CD1c-positive myeloid dendritic cell (primary cell): ENCODE results near the gene TMEM207.

Source experiments
- DNase-seq: peaks from one replicate; pipeline ENCODE4 v3.0.0-alpha.2; 2016; ENCODE audit errors: extremely low spot score

The TMEM207 gene

DNA sequence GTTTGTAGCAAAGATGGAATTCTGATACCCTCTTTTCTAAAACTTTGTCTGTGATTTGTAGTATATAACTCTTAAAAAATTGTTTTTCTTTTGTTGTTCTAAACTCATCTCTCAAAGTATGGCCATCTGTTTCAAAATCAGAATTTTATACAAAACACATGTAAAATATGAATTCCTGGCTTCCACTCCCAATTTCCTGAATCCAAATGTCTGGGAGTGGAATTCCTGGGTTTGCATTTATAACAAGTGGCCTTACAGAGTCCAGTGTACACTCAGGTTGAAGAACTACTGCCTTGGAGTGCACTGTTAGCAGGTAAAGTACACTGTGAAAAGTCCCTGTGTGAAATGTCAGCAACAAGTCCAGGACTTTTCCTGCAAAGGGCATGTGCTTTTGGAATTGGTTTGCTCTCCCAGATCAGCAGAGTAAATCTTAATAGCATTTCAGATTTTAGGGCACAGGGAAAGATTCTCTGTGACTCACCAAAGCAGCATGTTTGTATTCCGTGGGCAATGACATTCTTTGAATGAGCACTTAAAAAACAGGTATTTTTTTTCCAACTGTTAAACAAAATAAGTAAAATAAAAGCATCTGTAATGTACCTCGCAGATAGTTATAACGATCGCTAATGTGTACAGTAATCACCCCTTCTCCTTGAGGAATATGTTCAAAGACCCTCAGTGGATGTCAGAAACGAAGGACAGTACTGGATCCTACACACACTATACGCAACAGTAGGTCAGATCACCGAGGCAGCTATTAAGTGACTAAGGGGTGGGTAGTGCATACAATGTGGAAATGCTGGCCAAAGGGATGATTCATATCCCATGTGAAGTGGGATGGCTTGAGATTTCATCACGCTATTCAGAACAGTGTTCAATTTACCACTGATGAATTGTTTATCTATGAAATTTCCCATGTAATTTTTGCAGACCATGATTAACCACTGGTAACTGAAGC is 63.7 kb downstream of the TMEM207 start:
- peak; percentile 41 for DNase-seq

DNA sequence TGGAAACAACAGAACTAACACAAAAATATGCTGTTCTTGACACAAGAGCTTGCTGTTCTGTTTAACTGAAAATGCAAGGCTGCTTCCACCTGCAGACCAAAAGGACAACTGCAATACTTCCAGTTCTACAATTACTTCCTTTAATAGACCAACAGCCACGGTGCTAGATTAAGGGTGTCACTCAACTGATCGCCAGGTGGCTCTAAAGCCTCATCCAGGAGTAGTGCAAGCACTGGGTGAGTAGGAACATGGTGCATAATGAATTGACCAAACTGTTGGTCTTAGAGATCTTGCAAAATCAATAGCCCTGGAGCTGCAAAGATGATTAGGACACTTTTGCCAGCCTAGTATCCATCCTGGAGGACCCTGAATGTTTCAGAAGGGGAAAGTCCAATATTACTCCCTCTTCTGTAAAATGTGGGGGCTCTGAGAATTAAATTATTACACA is 65.4 kb downstream of the TMEM207 start:
- peak; percentile 44 for DNase-seq

DNA sequence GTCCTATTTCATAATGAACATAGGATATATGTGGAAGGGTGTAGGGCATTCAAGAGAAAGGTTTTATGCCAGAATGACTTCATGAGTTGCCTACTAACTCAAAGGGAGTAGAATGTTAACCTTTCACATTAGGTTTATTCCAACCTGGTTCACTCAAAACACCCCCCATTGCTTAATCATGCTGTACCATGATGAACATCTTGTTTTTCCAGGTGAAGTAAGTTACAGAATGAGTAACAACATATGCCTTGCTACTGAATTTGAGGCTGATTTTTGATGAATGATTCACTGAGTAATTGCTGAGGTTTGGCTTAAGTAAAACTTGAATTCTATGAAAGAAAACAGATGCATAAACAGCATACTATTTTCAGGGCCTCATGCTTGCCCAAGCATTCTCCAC is 67.6 kb downstream of the TMEM207 start:
- DNase-seq = no peak

DNA sequence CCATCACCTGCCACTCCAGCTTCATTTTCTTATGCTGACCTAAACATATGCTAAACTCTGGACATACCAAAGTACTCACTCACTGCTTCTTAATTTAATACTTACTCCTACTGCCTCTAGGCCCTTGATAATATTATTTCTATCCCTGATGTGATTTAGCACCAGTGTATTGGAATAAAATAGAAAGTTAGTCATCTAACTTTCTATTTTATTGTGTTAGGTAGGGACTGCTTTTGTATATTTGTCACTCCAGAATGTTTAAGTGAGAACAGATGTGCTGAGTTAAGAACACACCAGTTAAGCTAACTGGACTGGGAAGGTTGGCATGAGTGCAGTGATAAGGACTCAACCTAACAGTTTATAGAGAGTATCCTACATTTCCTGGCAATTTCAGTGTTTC is 68.3 kb downstream of the TMEM207 start:
- no peak for DNase-seq

DNA sequence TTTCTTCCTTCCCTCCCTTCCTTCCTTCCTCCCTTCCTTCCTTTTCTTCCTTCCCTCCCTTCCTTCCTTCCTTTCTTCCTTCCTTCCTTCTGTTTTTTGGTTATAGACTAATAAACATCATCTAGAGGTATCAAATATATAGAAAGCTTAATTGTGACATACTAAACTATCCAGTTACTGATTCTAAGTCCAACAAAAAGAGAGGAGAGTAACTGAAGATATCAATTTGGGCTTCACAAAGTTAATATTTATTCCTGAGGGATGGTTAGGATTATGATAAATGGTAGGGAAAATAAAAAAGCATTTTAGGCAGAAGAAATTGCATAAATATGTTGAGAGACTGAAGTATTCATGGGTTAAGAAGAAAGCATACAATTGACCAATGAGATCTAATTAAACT is 69.5 kb downstream of the TMEM207 start:
- no peak for DNase-seq
